GM23338 (cell line): Measurements from ENCODE around the gene CACNA1G. TPM values are rescaled to one million over a fixed set of nuclear protein-coding genes. Genes with fewer than 3 reads are reported as not detected.

Source experiments
- CREB1 ChIP-seq: fragments of 250-450 bp; sonication (Bioruptor Pico); IDR thresholded peaks from 2 replicates; pipeline ENCODE4 v1.5.0; 2020; ENCODE audit warnings: low read depth, mild to moderate bottlenecking, moderate library complexity
- EZH2 ChIP-seq: fragments of 200-600 bp; sonication (generic); IDR thresholded peaks from one replicate; pipeline ENCODE4 v1.8.0; 2017; ENCODE audit warnings: antibody characterized with exemption, mild to moderate bottlenecking, low read depth; ENCODE audit not compliant: unreplicated experiment
- EZH2phosphoT487 ChIP-seq: fragments of 200-600 bp; sonication (generic); IDR thresholded peaks from one replicate; pipeline ENCODE4 v1.8.1; 2018; ENCODE audit warnings: antibody characterized with exemption; ENCODE audit not compliant: unreplicated experiment
- NANOG ChIP-seq: IDR thresholded peaks from 2 replicates; pipeline ENCODE4 v1.6.1; 2016; ENCODE audit warnings: antibody characterized with exemption, borderline replicate concordance
- ZNF114 ChIP-seq: fragments of 250-450 bp; sonication (Bioruptor Pico); IDR thresholded peaks from 2 replicates; pipeline ENCODE4 v1.5.0; 2020; ENCODE audit warnings: mild to moderate bottlenecking, moderate library complexity
- ZNF331 ChIP-seq: fragments of 250-450 bp; sonication (Bioruptor Pico); IDR thresholded peaks from 2 replicates; pipeline ENCODE4 v1.5.0; 2020; ENCODE audit warnings: low read depth, mild to moderate bottlenecking, moderate library complexity
- ZNF462 ChIP-seq: fragments of 250-450 bp; sonication (Bioruptor Pico); IDR thresholded peaks from 2 replicates; pipeline ENCODE4 v1.5.0; 2020; ENCODE audit warnings: mild to moderate bottlenecking, moderate library complexity
- polyA plus RNA-seq: library from polyadenylated mRNA; unstranded; fragments of >200 nt; fragmentation: Nextera tagmentation; extraction: Ambion mirVana; gene quantifications from 2 replicates; pipeline ENCODE4 v1.2.1, GENCODE V29; 2016
- total RNA-seq: library from RNA; depleted of rRNA; stranded (reverse); fragments of >200 nt; shearing (Covaris generic); gene quantifications from 2 replicates; pipeline ENCODE4 v1.2.3, GENCODE V29; 2014
- TF ChIP-seq, protein P1 (sequence below), 2 experiments: fragments of 200-600 bp in 1 of 2; sonication (generic) in 1 of 2; conservative IDR thresholded peaks; 2 replicates each; pipeline versions ENCODE4 v1.5.1 to v1.6.1; 2016 to 2017; ENCODE audit warnings: antibody characterized with exemption in 2 of 2, low read depth in 2 of 2, mild to moderate bottlenecking in 2 of 2, moderate library complexity in 1 of 2

Gene CACNA1G
- total and polyA plus RNA-seq, 2 experiments from 2014 or later, result 1.4 to 5.1 TPM

DNA sequence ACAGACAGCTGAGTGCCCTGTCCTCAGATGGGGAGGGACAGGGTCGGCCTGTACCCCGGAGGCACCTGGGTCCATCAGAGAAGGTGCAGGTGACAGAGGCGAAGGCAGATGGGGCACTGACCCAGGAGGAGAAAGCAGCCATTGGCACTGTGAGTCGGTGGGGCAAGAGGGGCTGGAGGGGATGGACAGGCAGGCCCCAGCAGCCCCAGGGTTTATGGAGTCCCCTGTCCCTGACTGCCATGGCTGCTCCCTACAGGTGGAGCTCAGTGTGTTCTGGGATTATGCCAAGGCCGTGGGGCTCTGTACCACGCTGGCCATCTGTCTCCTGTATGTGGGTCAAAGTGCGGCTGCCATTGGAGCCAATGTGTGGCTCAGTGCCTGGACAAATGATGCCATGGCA lies 115.1 kb downstream of the CACNA1G start (continued):
- TF ChIP-seq ZNF462 (CRISPR knock-in tag) (no peak), CREB1 (CRISPR knock-in tag) (no peak), ZNF114 (no peak), EZH2phosphoT487 (no peak), NANOG (no peak), ZNF331 (CRISPR knock-in tag) (no peak), EZH2 (no peak)
- TF ChIP-seq, protein P1, sequence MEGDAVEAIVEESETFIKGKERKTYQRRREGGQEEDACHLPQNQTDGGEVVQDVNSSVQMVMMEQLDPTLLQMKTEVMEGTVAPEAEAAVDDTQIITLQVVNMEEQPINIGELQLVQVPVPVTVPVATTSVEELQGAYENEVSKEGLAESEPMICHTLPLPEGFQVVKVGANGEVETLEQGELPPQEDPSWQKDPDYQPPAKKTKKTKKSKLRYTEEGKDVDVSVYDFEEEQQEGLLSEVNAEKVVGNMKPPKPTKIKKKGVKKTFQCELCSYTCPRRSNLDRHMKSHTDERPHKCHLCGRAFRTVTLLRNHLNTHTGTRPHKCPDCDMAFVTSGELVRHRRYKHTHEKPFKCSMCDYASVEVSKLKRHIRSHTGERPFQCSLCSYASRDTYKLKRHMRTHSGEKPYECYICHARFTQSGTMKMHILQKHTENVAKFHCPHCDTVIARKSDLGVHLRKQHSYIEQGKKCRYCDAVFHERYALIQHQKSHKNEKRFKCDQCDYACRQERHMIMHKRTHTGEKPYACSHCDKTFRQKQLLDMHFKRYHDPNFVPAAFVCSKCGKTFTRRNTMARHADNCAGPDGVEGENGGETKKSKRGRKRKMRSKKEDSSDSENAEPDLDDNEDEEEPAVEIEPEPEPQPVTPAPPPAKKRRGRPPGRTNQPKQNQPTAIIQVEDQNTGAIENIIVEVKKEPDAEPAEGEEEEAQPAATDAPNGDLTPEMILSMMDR (conservative IDR thresholded peaks at IDR 0.05; ENCODE audit: low read depth in 2 of 2), result no peak
